Measurements from ENCODE around the gene USP36.

GRCh38 chr17:78839762-78840529 lies 668 bp downstream of the USP36 start:
- TF ChIP-seq CTCF (IDR thresholded peaks at IDR 0.05), result no peak
- no peak for TF ChIP-seq POLR2A (IDR thresholded peaks at IDR 0.05)

All from uterus (tissue), 2 donors.